Activated T-cell treated with anti-CD3 and anti-CD28 coated beads, Interleukin-2, amount 50 U/mL, for 24 hours (primary cell): ENCODE results near the gene ADGRA1.
"Not testable (repeated sequence)": the region's sequence is repeated elsewhere in the genome, so short reads cannot be mapped to it uniquely, and the experiment has no call there.

Experiments
- DNase-seq: peaks from one replicate; pipeline ENCODE4 v3.0.0-alpha.2; 2020
- H3K27ac Mint-ChIP-seq: 2 replicates; pipeline ENCODE4 v1.8.0; 2020; ENCODE audit warnings: mild to moderate bottlenecking, mixed read lengths
- H3K27me3 Mint-ChIP-seq: 2 replicates; pipeline ENCODE4 v1.8.0; 2020; ENCODE audit warnings: mixed read lengths
- H3K36me3 Mint-ChIP-seq: 2 replicates; pipeline ENCODE4 v1.8.0; 2020; ENCODE audit warnings: low read depth, mixed read lengths
- H3K4me1 Mint-ChIP-seq: 2 replicates; pipeline ENCODE4 v1.8.0; 2020; ENCODE audit warnings: low read depth, mixed read lengths
- H3K4me3 Mint-ChIP-seq: 2 replicates; pipeline ENCODE4 v1.8.0; 2020; ENCODE audit warnings: mild to moderate bottlenecking, moderate library complexity, mixed read lengths
- H3K9me3 Mint-ChIP-seq: 2 replicates; pipeline ENCODE4 v1.8.0; 2020; ENCODE audit warnings: mixed read lengths

Gene ADGRA1

DNA sequence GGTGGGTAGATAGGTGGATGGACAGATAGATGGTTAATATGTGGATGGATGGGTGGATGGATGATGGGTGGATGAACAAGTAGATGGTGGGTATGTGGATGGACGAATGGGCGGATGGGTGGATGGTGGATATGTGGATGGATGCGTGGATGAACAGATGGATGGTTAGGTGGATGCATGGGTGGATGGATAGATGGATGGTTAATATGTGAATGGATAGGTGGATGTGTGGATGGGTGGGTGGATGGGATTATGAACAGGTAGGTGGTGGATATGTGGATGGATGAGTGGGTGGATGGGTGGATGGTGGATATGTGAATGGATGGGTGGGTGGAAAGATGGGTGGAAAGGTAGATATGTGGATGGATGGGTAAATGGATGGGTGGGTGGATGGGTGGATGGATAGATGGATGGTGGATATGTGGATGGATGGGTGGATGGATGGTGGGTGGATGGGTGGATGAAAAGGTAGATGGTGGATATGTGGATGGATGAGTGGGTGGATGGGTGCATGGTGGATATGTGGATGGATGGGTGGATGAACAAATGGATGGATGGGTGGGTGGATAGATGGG, 87.1 kb downstream of the ADGRA1 start:
- Mint-ChIP-seq H3K27ac (no peak overlapping the region), H3K9me3 (peaks cover 12% of the 10 kb centered on the region), H3K4me1 (no peaks in the 10 kb centered on the region), H3K4me3 (no peak overlapping the region), H3K27me3 (peaks cover 7% of the 10 kb centered on the region), H3K36me3 (no peaks in the 10 kb centered on the region)
- no peak for DNase-seq

- not testable (repeated sequence) for H3K4me3 Mint-ChIP-seq, H3K27me3 Mint-ChIP-seq, DNase-seq, H3K36me3 Mint-ChIP-seq, H3K4me1 Mint-ChIP-seq, H3K27ac Mint-ChIP-seq
- H3K9me3 Mint-ChIP-seq = peaks cover 12% of the 10 kb centered on the region
These were observed 87.9 kb downstream of the ADGRA1 start for GRCh38 chr10:133175624-133176023.

GRCh38 chr10:133176546-133176945, 88.8 kb downstream of the ADGRA1 start:
- no peaks in the 10 kb centered on the region for H3K4me1 Mint-ChIP-seq
- H3K27ac Mint-ChIP-seq = no peak overlapping the region
- no peak overlapping the region for H3K4me3 Mint-ChIP-seq
- H3K9me3 Mint-ChIP-seq = peaks cover 12% of the 10 kb centered on the region
- no peaks in the 10 kb centered on the region for H3K36me3 Mint-ChIP-seq
- H3K27me3 Mint-ChIP-seq = peaks cover 7% of the 10 kb centered on the region
- no peak for DNase-seq

DNA sequence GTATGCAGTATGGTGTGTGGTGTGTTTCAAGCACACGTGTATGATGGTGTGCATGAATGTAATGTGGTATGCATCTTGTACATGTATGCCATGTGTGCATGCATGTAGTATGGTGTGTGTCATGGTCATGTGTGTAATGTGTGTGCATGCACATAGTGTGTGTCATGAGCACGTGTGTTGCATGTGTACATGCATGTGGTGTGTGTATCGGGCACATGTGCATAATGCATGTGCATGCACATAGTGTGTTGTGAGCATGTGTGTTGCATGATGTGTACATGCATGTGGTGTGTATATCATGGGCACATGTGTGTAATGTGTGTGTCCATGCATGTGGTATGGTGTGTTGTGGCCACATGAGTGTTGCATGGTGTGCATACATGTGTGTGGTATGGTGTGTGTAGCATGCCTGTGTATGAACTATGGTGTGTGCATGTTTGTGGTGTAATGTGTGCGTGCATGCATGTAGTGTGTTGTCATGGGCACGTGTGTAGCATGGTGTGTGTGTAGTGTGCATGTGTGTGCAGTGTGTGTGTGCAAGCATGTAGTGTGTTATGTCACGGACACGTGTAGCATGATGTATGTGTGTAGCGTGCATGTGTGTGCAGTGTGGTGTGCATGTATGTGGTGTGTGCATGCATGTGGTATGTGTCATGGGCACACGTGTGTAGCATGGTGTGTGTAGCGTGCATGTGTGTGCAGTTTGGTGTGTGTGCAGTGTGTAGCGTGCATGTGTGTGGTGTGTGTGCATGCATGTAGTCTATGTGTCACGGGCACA, 89.8 kb downstream of the ADGRA1 start:
- H3K36me3 Mint-ChIP-seq = no peaks in the 10 kb centered on the region
- DNase-seq = no peak
- H3K9me3 Mint-ChIP-seq = peaks cover 12% of the 10 kb centered on the region
- H3K27ac Mint-ChIP-seq = no peak overlapping the region
- H3K4me1 Mint-ChIP-seq = no peaks in the 10 kb centered on the region
- peaks cover under 1% of the 10 kb centered on the region for H3K27me3 Mint-ChIP-seq
- H3K4me3 Mint-ChIP-seq = no peak overlapping the region

- Mint-ChIP-seq H3K27me3 (no peaks in the 10 kb centered on the region), H3K36me3 (no peaks in the 10 kb centered on the region), H3K9me3 (peaks cover 12% of the 10 kb centered on the region), H3K4me1 (no peaks in the 10 kb centered on the region), H3K4me3 (no peak overlapping the region), H3K27ac (no peak overlapping the region)
- DNase-seq = no peak
These were observed 90.8 kb downstream of the ADGRA1 start for GRCh38 chr10:133178357-133179127.

DNA sequence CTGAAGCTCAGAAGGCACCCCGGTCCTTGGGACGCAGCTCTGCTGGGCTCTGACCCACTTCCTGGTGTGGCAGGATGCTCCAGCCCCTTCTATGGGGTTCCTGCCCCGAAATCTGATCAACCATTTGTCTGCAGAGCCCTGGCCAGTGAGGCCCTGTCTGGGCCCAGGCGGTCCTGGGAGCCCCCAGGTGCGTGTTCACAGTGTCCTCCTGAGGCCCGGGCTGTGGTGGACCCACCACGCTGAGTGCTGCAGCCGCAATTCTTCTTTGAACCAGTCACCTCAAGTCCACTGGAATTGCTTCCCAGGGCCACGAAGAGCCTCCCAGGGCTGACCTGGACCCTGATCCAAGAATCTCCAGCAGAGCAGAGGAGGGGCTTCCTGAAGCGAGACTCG, 91.4 kb downstream of the ADGRA1 start:
- H3K36me3 Mint-ChIP-seq = no peaks in the 10 kb centered on the region
- H3K9me3 Mint-ChIP-seq = peaks cover 12% of the 10 kb centered on the region
- H3K27ac Mint-ChIP-seq = no peak overlapping the region
- DNase-seq = no peak
- no peaks in the 10 kb centered on the region for H3K27me3 Mint-ChIP-seq
- H3K4me3 Mint-ChIP-seq = no peak overlapping the region
- no peaks in the 10 kb centered on the region for H3K4me1 Mint-ChIP-seq

GRCh38 chr10:133179651-133180050, 91.9 kb downstream of the ADGRA1 start:
- Mint-ChIP-seq H3K27ac (no peak overlapping the region), H3K27me3 (no peaks in the 10 kb centered on the region), H3K4me3 (no peak overlapping the region), H3K36me3 (no peaks in the 10 kb centered on the region), H3K9me3 (peaks cover 12% of the 10 kb centered on the region), H3K4me1 (no peaks in the 10 kb centered on the region)
- no peak for DNase-seq

DNA sequence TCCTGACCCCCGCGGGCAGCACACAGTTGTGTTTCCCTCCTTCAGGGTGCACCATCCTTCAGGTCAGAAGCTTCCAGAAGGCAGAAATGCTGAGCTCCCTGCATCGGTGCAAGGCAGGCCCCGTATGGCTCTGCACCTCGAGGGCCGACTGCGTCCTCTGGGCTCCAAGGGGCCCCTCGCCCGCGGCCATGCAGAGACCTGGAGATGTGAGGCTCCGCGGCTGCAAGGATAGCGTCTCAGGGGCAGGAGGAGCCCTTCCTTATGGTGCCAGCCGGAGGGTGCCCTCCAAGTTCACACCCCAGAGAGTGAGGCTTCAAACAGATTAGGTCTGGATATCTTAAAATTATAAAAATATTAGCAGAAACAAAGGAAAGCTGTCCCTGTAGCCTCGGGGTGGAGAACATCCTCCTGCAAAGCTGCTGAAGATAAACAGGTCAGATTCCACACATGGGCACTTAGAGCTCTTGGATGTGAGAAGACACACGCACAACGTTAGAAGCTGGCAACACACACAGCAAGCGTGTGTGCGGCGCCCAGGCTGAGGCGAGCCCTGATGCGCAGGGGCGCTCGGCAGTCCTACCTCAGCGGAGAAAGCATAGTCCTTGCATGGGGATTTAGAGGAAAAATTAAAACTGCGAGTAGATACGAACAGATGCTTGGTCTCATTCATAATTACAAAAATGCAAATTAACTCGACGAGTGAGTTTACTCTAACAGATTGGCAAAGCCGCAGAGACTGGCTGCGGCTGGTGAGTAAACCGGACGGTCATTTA, 92.7 kb downstream of the ADGRA1 start:
- no peak for DNase-seq
- Mint-ChIP-seq H3K9me3 (peaks cover 12% of the 10 kb centered on the region), H3K27me3 (no peaks in the 10 kb centered on the region), H3K4me1 (no peaks in the 10 kb centered on the region), H3K4me3 (no peak overlapping the region), H3K36me3 (no peaks in the 10 kb centered on the region), H3K27ac (no peak overlapping the region)

DNA sequence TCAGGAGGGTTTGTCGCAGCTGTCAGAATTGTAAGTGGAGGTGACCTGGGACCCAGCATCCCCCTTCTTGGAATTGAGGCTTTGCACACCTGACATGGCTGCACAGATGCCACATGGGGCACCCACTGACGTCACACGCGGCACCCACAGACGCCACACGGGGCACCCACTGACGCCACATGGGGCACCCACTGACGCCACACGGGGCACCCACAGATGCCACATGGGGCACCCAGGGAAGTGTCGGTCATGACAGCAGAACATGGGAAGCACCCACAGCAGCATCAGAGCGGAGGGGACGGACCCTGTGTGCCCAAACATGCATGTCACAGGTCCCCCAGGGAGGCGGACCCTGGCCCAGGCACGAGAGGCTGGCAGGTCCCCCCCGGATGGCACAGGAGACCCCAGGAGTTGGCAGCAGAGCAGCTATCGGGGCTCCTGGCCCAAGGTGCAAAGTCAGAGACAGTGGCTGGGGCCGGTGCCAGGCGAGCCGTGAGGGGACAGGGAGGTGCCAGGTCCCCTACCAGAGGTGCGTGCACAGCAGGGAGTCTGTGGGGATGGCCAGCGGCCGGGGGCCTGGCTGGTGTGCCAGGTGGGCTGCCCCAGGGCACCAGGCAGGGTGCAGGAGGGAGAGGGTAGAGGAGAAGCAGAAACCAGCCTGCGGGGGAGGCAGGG, 93.4 kb downstream of the ADGRA1 start:
- no peak overlapping the region for H3K27ac Mint-ChIP-seq
- DNase-seq = no peak
- no peaks in the 10 kb centered on the region for H3K27me3 Mint-ChIP-seq
- no peaks in the 10 kb centered on the region for H3K36me3 Mint-ChIP-seq
- no peaks in the 10 kb centered on the region for H3K4me1 Mint-ChIP-seq
- H3K4me3 Mint-ChIP-seq = no peak overlapping the region
- peaks cover 12% of the 10 kb centered on the region for H3K9me3 Mint-ChIP-seq
